Left lung (tissue), 10 donors: ENCODE data around the gene DGKB. TPM values are rescaled to one million over a fixed set of nuclear protein-coding genes. Genes with fewer than 3 reads are reported as not detected.

Experiments used
- ATAC-seq: fragments of 200-7000 bp; cut with Tn5 transposase; one replicate; pipeline ENCODE4 v1.9.1; 2020; ENCODE audit warnings: moderate library complexity
- DNase-seq, 4 donors: peaks; one replicate each; pipeline ENCODE4 v3.0.0-alpha.2; 2013 to 2020
- H3K27ac ChIP-seq, 2 donors: fragments of 200-600 bp; sonication (generic) in 1 of 2; one replicate each; pipeline versions ENCODE4 v1.5.0 to v1.8.0; 2020 to 2021
- H3K27me3 ChIP-seq, 2 donors: fragments of 200-600 bp; sonication (generic) in 1 of 2; one replicate each; pipeline versions ENCODE4 v1.5.0 to v1.8.0; 2020 to 2021
- H3K36me3 ChIP-seq, 2 donors: fragments of 200-600 bp; sonication (generic) in 1 of 2; one replicate each; pipeline versions ENCODE4 v1.5.0 to v1.8.0; 2020 to 2021
- H3K4me1 ChIP-seq, 2 donors: fragments of 200-600 bp; one replicate each; pipeline ENCODE4 v1.8.0; 2021
- H3K4me3 ChIP-seq, 2 donors: fragments of 200-600 bp; sonication (generic) in 1 of 2; one replicate each; pipeline versions ENCODE4 v1.5.0 to v1.8.0; 2020 to 2021; ENCODE audit warnings: mild to moderate bottlenecking in 1 of 2
- H3K9me3 ChIP-seq, 2 donors: fragments of 200-600 bp; sonication (generic) in 1 of 2; one replicate each; pipeline versions ENCODE4 v1.5.0 to v1.8.0; 2020 to 2021
- intact Hi-C, 2 donors: fragments of 100-400 bp; cut with DNase I; formaldehyde crosslinking; loops; one replicate each; pipeline versions ENCODE4 v1.11.2 to v1.14.2; 2022
- polyA plus RNA-seq, 6 donors: library from polyadenylated mRNA; unstranded; fragments of 120-200 nt; gene quantifications; one replicate each; pipeline ENCODE4 v1.2.1, GENCODE V29; 2013; ENCODE audit not compliant: insufficient read length in 6 of 6
- total RNA-seq, 2 donors: library from RNA; stranded (reverse); fragmentation: NEBNext Ultra II Directional; extraction: Animal tissue kit (Norgen Biotek cat#: 25700); gene quantifications; one replicate each; pipeline ENCODE4 v1.2.1, GENCODE V29; 2021
- TF ChIP-seq, protein P1 (sequence below), 2 donors: fragments of 200-600 bp; sonication (generic) in 1 of 2; IDR thresholded peaks; one replicate each; pipeline versions ENCODE4 v1.5.0 to v1.8.0; 2021; ENCODE audit warnings: antibody characterized with exemption in 2 of 2
- donor health status: DM: no; HTN: yes; CAD: no.
- donor health status: DM: no; HTN: no; CAD: no.

DGKB gene
- total and polyA plus RNA-seq, 8 donors: 0.15 to 0.31 (median 0.27) TPM; not detected in 1

DNA sequence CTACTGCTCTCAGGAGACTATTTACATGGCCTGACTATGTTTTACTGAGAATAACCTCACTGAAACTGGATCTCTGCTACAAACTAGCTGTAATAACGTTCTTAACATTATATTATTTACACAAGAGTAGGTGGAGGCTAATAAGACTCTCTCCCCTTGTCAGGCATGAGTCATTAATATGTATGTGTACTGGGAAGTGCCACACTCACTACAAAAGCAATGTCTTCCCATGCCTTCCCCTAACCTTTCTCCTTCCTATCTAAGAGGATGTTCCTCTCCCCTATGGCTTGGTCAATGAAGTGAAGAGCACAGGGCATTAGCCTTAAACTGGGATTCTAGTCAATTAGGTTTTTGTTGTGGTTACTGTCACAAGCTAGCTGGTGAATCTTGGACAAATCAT, 147.9 kb downstream of the DGKB start:
- no peaks in the 10 kb centered on the region for H3K27me3 ChIP-seq
- DNase-seq (no peak), ATAC-seq (peak; percentile 75)
- no peaks in the 10 kb centered on the region for H3K9me3 ChIP-seq
- no peaks in the 10 kb centered on the region for H3K36me3 ChIP-seq
- intact Hi-C loops: no loop called here
- H3K4me3 ChIP-seq: no peak overlapping the region
- no peak overlapping the region for H3K27ac ChIP-seq
- H3K4me1 ChIP-seq: no peaks in the 10 kb centered on the region
- TF ChIP-seq, protein P1, sequence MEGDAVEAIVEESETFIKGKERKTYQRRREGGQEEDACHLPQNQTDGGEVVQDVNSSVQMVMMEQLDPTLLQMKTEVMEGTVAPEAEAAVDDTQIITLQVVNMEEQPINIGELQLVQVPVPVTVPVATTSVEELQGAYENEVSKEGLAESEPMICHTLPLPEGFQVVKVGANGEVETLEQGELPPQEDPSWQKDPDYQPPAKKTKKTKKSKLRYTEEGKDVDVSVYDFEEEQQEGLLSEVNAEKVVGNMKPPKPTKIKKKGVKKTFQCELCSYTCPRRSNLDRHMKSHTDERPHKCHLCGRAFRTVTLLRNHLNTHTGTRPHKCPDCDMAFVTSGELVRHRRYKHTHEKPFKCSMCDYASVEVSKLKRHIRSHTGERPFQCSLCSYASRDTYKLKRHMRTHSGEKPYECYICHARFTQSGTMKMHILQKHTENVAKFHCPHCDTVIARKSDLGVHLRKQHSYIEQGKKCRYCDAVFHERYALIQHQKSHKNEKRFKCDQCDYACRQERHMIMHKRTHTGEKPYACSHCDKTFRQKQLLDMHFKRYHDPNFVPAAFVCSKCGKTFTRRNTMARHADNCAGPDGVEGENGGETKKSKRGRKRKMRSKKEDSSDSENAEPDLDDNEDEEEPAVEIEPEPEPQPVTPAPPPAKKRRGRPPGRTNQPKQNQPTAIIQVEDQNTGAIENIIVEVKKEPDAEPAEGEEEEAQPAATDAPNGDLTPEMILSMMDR (IDR thresholded peaks at IDR 0.05): no peak

DNA sequence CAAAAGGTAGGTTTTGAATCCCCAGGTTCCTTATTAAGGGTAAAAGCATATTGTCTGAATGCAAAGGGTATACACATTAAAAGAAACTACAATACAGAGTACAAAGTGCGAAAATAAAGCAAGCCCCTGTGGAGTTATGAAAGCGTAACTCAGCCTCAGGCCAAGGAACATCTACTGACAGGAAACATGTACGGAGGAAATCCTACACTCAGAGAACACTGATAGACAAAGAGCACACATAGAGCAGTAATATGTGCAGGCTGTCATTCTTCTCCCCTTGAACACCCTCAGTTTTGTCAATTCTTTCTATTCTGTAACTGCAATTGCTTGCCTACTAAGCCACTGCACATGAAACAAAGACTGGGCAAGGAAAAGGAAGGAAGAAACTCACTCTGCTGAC, 150.2 kb downstream of the DGKB start:
- no peak for DNase-seq
- Histone ChIP-seq H3K4me1 (no peaks in the 10 kb centered on the region), H3K4me3 (no peak overlapping the region), H3K9me3 (no peaks in the 10 kb centered on the region), H3K36me3 (no peaks in the 10 kb centered on the region), H3K27ac (no peak overlapping the region), H3K27me3 (no peaks in the 10 kb centered on the region)
- ATAC-seq: no peak
- intact Hi-C loops: no loop called here
- TF ChIP-seq, protein P1 (IDR thresholded peaks at IDR 0.05): no peak

- H3K36me3 ChIP-seq: no peaks in the 10 kb centered on the region
- intact Hi-C loops: no loop called here
- H3K27ac ChIP-seq: no peak overlapping the region
- H3K27me3 ChIP-seq: no peaks in the 10 kb centered on the region
- peaks cover 0 to 1% of the 10 kb centered on the region in 2 donors for H3K9me3 ChIP-seq
- H3K4me3 ChIP-seq: no peak overlapping the region
- ATAC-seq: no peak
- TF ChIP-seq, protein P1 (IDR thresholded peaks at IDR 0.05): no peak
- H3K4me1 ChIP-seq: no peaks in the 10 kb centered on the region
- DNase-seq: no peak
Observed at GRCh38 chr7:14751461-14751860, 151.1 kb downstream of the DGKB start.

DNA sequence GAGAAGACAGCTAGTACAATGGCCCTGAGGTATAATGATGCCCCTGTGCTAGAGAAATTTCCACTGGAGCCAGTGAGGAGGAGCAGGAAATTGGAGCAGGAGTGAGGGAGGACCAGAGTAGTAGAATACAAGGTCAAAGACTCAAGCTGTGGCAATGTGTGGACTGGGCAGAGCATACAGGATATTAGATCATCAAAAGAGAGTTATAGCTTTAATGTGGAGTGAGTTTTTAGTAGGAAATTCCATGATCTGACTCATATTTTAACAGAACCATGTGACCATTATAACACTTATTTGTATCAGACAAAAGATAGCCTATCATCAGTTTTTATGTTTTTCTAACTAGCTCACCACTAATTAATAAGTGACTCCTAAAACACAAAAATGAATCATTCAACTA, 154.1 kb downstream of the DGKB start:
- Histone ChIP-seq H3K36me3 (no peaks in the 10 kb centered on the region), H3K9me3 (peaks cover 0 to 23% of the 10 kb centered on the region in 2 donors), H3K27me3 (no peaks in the 10 kb centered on the region), H3K4me3 (no peak overlapping the region), H3K27ac (no peak overlapping the region), H3K4me1 (no peaks in the 10 kb centered on the region)
- DNase-seq: no peak
- intact Hi-C loops: no loop called here
- no peak for ATAC-seq
- TF ChIP-seq, protein P1 (IDR thresholded peaks at IDR 0.05): no peak

DNA sequence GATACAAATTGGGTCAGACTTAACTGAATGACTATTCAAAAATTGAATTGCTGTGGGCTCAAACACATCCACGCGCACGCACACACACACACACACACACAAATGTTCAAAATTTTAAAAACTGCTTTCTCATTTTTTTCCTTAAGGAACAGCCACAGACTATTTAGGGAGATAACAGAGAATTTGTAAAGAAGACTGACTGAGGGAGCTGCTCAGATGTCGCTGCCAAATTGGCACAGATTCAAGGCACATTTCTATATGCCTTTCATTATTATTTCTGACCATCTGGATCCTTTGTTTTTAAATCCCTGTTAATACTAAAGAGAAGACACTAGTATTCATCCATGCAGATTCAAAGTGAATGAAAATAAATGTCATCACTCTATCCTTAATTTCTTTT, 154.8 kb downstream of the DGKB start:
- TF ChIP-seq, protein P1 (IDR thresholded peaks at IDR 0.05): no peak
- intact Hi-C loops: no loop called here
- no peak for ATAC-seq

More for the DNA sequence above, 154.8 kb downstream of the DGKB start:
- no peaks in the 10 kb centered on the region for H3K36me3 ChIP-seq
- H3K27me3 ChIP-seq: no peaks in the 10 kb centered on the region
- peaks cover 0 to 30% of the 10 kb centered on the region in 2 donors for H3K9me3 ChIP-seq
- H3K4me3 ChIP-seq: no peak overlapping the region
- no peak overlapping the region for H3K27ac ChIP-seq
- no peaks in the 10 kb centered on the region for H3K4me1 ChIP-seq
- DNase-seq: peak in 2 of 4 donors; percentile 41 to 68
